Tibial nerve (tissue), 3 donors: ENCODE measurements around the gene STAT6.

Source experiments
- POLR2A ChIP-seq, 2 donors: fragments of 450-650 bp; IDR thresholded peaks; one replicate each; pipeline ENCODE4 v1.6.1; 2017; ENCODE audit warnings: antibody characterized with exemption in 2 of 2, mild to moderate bottlenecking in 2 of 2, moderate library complexity in 2 of 2
- TF ChIP-seq, protein P1 (sequence below), 5 experiments: fragments of 200-600 bp in 3 of 5; fragments of 450-650 bp in 2 of 5; sonication (generic) in 3 of 5; IDR thresholded peaks; one replicate each; pipeline ENCODE4 v1.5.1; 2016 to 2019; ENCODE audit warnings: antibody characterized with exemption in 5 of 5, mild to moderate bottlenecking in 3 of 5, moderate library complexity in 2 of 5

DNA sequence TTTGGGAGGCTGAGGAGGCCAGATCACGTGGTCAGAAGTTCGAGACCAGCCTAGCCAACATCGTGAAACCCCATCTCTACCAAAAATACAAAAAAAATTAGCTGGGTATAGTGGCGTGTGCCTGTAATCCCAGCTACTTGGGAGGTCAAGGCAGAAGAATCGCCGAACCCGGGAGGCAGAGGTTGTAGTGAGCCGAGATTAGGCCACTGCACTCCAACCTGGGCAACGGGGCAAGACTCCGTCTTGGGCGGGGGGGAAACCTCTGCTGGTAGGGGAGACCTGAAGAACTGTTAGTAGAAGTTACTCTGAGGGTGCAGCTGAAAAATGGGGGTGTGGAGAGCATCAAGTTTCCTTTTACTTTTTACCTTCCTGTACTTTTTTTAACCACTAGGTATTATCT lies 14.9 kb upstream of the STAT6 start:
- TF ChIP-seq POLR2A (IDR thresholded peaks at IDR 0.05), result no peak
- TF ChIP-seq, protein P1, sequence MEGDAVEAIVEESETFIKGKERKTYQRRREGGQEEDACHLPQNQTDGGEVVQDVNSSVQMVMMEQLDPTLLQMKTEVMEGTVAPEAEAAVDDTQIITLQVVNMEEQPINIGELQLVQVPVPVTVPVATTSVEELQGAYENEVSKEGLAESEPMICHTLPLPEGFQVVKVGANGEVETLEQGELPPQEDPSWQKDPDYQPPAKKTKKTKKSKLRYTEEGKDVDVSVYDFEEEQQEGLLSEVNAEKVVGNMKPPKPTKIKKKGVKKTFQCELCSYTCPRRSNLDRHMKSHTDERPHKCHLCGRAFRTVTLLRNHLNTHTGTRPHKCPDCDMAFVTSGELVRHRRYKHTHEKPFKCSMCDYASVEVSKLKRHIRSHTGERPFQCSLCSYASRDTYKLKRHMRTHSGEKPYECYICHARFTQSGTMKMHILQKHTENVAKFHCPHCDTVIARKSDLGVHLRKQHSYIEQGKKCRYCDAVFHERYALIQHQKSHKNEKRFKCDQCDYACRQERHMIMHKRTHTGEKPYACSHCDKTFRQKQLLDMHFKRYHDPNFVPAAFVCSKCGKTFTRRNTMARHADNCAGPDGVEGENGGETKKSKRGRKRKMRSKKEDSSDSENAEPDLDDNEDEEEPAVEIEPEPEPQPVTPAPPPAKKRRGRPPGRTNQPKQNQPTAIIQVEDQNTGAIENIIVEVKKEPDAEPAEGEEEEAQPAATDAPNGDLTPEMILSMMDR (IDR thresholded peaks at IDR 0.05), result no peak
